Measurements from ENCODE around the gene GALM.

GRCh38 chr2:38737925-38738324 is 72.0 kb downstream of the GALM start:
- TF ChIP-seq SIN3A (IDR thresholded peaks at IDR 0.05; ENCODE audit: borderline replicate concordance, insufficient read depth, low read length) (no peak), POLR2AphosphoS5 (IDR thresholded peaks at IDR 0.05; ENCODE audit: low read depth, low read length) (no peak), REST (IDR thresholded peaks at IDR 0.05; ENCODE audit: insufficient read depth in 1 of 2, low read depth in 2 of 2, low read length in 2 of 2) (no peak)

Measured in PFSK-1 (cell line).